ACC112 (cell line): ENCODE results near the gene UTP4.

ENCODE experiments used
- H2AFZ ChIP-seq: fragments of 200-600 bp; sonication (generic); one replicate; pipeline ENCODE4 v1.6.0; 2017; ENCODE audit warnings: antibody characterized with exemption, low read length; ENCODE audit not compliant: unreplicated experiment
- H3K27ac ChIP-seq: fragments of 200-600 bp; sonication (generic); 2 replicates; pipeline ENCODE4 v1.5.1; 2014; ENCODE audit warnings: low read depth, mild to moderate bottlenecking, antibody characterized with exemption, low read length, moderate library complexity
- H3K27me3 ChIP-seq: fragments of 200-600 bp; sonication (generic); 2 replicates; pipeline ENCODE4 v1.6.1; 2014; ENCODE audit warnings: mild to moderate bottlenecking, antibody characterized with exemption, low read length, moderate library complexity, mixed read lengths; ENCODE audit not compliant: insufficient read depth
- H3K36me3 ChIP-seq: fragments of 200-600 bp; sonication (generic); 2 replicates; pipeline ENCODE4 v1.6.1; 2016; ENCODE audit warnings: mild to moderate bottlenecking, antibody characterized with exemption, low read length, moderate library complexity, mixed read lengths; ENCODE audit not compliant: insufficient read depth
- H3K4me1 ChIP-seq: fragments of 200-600 bp; sonication (generic); one replicate; pipeline ENCODE4 v1.6.1; 2016; ENCODE audit warnings: low read length, mixed read lengths; ENCODE audit not compliant: insufficient read depth, unreplicated experiment, control insufficient read depth
- H3K4me3 ChIP-seq: fragments of 200-600 bp; sonication (generic); 2 replicates; pipeline ENCODE4 v1.5.1; 2014; ENCODE audit warnings: mild to moderate bottlenecking, low read depth, low read length
- H3K79me2 ChIP-seq: fragments of 200-600 bp; sonication (generic); one replicate; pipeline ENCODE4 v1.6.0; 2016; ENCODE audit warnings: low read length; ENCODE audit not compliant: control insufficient read depth, unreplicated experiment, insufficient read depth

UTP4 gene

GRCh38 chr16:69100071-69100691, 32.3 kb upstream of the UTP4 start:
- Histone ChIP-seq H3K27me3 (no peaks in the 10 kb centered on the region), H3K27ac (no peak overlapping the region), H3K4me1 (no peaks in the 10 kb centered on the region), H3K4me3 (no peak overlapping the region), H2AFZ (no peak overlapping the region), H3K36me3 (no peaks in the 10 kb centered on the region), H3K79me2 (no peaks in the 10 kb centered on the region)

- H3K27ac ChIP-seq: no peak within 1 kb of the TSS
Observed at GRCh38 chr16:69105501-69106361, 26.7 kb upstream of the UTP4 start, which contains the start of gene HAS3. Gene HAS3 (plus strand): TSS chr16:69105653. CDS start chr16:69109396, 3,743 bp downstream.

GRCh38 chr16:69106491-69107315, 25.7 kb upstream of the UTP4 start:
- H3K4me1 ChIP-seq: peaks cover 9% of the 10 kb centered on the region
- H3K36me3 ChIP-seq: no peaks in the 10 kb centered on the region
- H2AFZ ChIP-seq: no peak overlapping the region
- H3K27ac ChIP-seq: no peak overlapping the region
- H3K4me3 ChIP-seq: peak overlapping the region; percentile 75
- no peaks in the 10 kb centered on the region for H3K79me2 ChIP-seq
- 0 out of 2 replicates have a peak, but pooled peaks cover 3% of the 10 kb centered on the region for H3K27me3 ChIP-seq

More at GRCh38 chr16:69105501-69106361, 26.7 kb upstream of the UTP4 start, which contains the start of gene HAS3:
- Histone ChIP-seq H3K79me2 (no peaks in the 10 kb centered on the region), H3K4me3 (peak within 1 kb of the TSS; percentile 85), H3K27me3 (0 out of 2 replicates have a peak, but pooled peaks cover 3% of the 10 kb centered on the region), H3K4me1 (peaks cover 9% of the 10 kb centered on the region), H2AFZ (peak within 1 kb of the TSS; percentile 5), H3K36me3 (no peaks in the 10 kb centered on the region)

- Histone ChIP-seq H3K4me1 (peaks cover 9% of the 10 kb centered on the region), H3K79me2 (no peaks in the 10 kb centered on the region), H2AFZ (no peak overlapping the region), H3K27me3 (0 out of 2 replicates have a peak, but pooled peaks cover 3% of the 10 kb centered on the region), H3K27ac (no peak overlapping the region), H3K36me3 (no peaks in the 10 kb centered on the region), H3K4me3 (peak overlapping the region; percentile 75)
Observed at GRCh38 chr16:69107316-69107962, 25.0 kb upstream of the UTP4 start.

- Histone ChIP-seq H3K4me3 (no peak overlapping the region), H3K79me2 (no peaks in the 10 kb centered on the region), H3K27ac (no peak overlapping the region), H3K27me3 (0 out of 2 replicates have a peak, but pooled peaks cover 3% of the 10 kb centered on the region), H3K36me3 (no peaks in the 10 kb centered on the region), H2AFZ (no peak overlapping the region), H3K4me1 (peaks cover 9% of the 10 kb centered on the region)
Observed at GRCh38 chr16:69108064-69108904, 24.2 kb upstream of the UTP4 start.

DNA sequence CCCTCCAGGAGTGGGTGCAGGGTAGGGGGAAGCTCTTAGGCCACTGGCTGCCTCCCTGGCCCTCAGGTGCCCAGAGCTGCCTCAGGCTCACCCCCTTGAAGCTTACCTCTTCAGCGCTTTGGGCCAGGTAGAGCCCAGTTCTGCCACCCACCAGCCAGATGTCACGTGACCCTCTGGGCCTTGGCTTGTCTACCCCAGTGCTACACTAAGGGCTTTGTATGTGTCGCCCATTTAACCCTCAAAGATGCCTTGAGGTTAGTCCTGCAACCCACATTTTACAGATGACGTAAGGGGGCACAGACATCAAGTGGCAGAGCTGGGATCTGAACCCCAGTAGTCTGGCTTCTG, 23.6 kb upstream of the UTP4 start:
- H3K4me1 ChIP-seq: peaks cover 9% of the 10 kb centered on the region
- H3K27me3 ChIP-seq: 0 out of 2 replicates have a peak, but pooled peaks cover 3% of the 10 kb centered on the region
- no peaks in the 10 kb centered on the region for H3K79me2 ChIP-seq
- no peaks in the 10 kb centered on the region for H3K36me3 ChIP-seq
- no peak overlapping the region for H3K4me3 ChIP-seq
- no peak overlapping the region for H3K27ac ChIP-seq
- H2AFZ ChIP-seq: no peak overlapping the region

GRCh38 chr16:69109486-69110270, 22.8 kb upstream of the UTP4 start:
- Histone ChIP-seq H3K27ac (no peak overlapping the region), H3K4me1 (peaks cover 9% of the 10 kb centered on the region), H2AFZ (no peak overlapping the region), H3K4me3 (no peak overlapping the region), H3K79me2 (no peaks in the 10 kb centered on the region), H3K27me3 (0 out of 2 replicates have a peak, but pooled peaks cover 3% of the 10 kb centered on the region), H3K36me3 (no peaks in the 10 kb centered on the region)

- H3K79me2 ChIP-seq: no peaks in the 10 kb centered on the region
- H3K27ac ChIP-seq: no peak overlapping the region
- H3K27me3 ChIP-seq: 0 out of 2 replicates have a peak, but pooled peaks cover 3% of the 10 kb centered on the region
- no peak overlapping the region for H2AFZ ChIP-seq
- H3K36me3 ChIP-seq: no peaks in the 10 kb centered on the region
- H3K4me1 ChIP-seq: peaks cover 9% of the 10 kb centered on the region
- H3K4me3 ChIP-seq: no peak overlapping the region
Observed at GRCh38 chr16:69110406-69110805, 22.0 kb upstream of the UTP4 start.
